Parathyroid adenoma (tissue), 2 donors: ENCODE measurements around the gene PEMT.

Source experiments
- H2AFZ ChIP-seq: fragments of 300-600 bp; sonication (generic); one replicate; pipeline ENCODE4 v1.7.0; 2017; ENCODE audit warnings: antibody characterized with exemption, mild to moderate bottlenecking
- H3K27ac ChIP-seq: fragments of 300-600 bp; sonication (generic); one replicate; pipeline ENCODE4 v1.7.0; 2017
- H3K27me3 ChIP-seq: fragments of 300-600 bp; sonication (generic); one replicate; pipeline ENCODE4 v1.7.0; 2017; ENCODE audit warnings: low read length; ENCODE audit not compliant: control insufficient read depth, insufficient read depth
- H3K36me3 ChIP-seq: fragments of 300-600 bp; sonication (generic); one replicate; pipeline ENCODE4 v1.7.0; 2017; ENCODE audit warnings: low read length; ENCODE audit not compliant: control insufficient read depth, insufficient read depth
- H3K4me1 ChIP-seq: fragments of 300-600 bp; sonication (generic); one replicate; pipeline ENCODE4 v1.7.0; 2017; ENCODE audit warnings: control low read depth
- H3K4me2 ChIP-seq: fragments of 300-600 bp; sonication (generic); one replicate; pipeline ENCODE4 v1.7.0; 2017; ENCODE audit warnings: low read length
- H3K4me3 ChIP-seq: fragments of 300-600 bp; sonication (generic); one replicate; pipeline ENCODE4 v1.7.0; 2017; ENCODE audit warnings: low read depth, low read length
- H3K79me2 ChIP-seq: fragments of 300-600 bp; sonication (generic); one replicate; pipeline ENCODE4 v1.7.0; 2017; ENCODE audit warnings: control low read depth
- H3K9ac ChIP-seq: fragments of 300-600 bp; sonication (generic); one replicate; pipeline ENCODE4 v1.7.0; 2017; ENCODE audit warnings: mild to moderate bottlenecking
- H3K9me3 ChIP-seq: fragments of 300-600 bp; sonication (generic); one replicate; pipeline ENCODE4 v1.7.0; 2017; ENCODE audit warnings: low read length; ENCODE audit not compliant: control insufficient read depth
- CTCF ChIP-seq: fragments of 300-600 bp; sonication (generic); IDR thresholded peaks from one replicate; pipeline ENCODE4 v1.7.0; 2017; ENCODE audit warnings: antibody characterized with exemption, mild to moderate bottlenecking
- donor health status: primary hyperparathyroidism.

Gene PEMT

GRCh38 chr17:17605083-17605728 is 13.7 kb upstream of the PEMT start:
- Histone ChIP-seq H3K79me2 (no peaks in the 10 kb centered on the region), H3K4me1 (no peaks in the 10 kb centered on the region), H3K4me2 (no peak overlapping the region), H3K4me3 (no peak overlapping the region), H3K9me3 (no peaks in the 10 kb centered on the region), H3K27ac (no peak overlapping the region), H3K36me3 (no peaks in the 10 kb centered on the region), H3K9ac (no peak overlapping the region), H2AFZ (no peak overlapping the region), H3K27me3 (no peaks in the 10 kb centered on the region)
- no peak for TF ChIP-seq CTCF

DNA sequence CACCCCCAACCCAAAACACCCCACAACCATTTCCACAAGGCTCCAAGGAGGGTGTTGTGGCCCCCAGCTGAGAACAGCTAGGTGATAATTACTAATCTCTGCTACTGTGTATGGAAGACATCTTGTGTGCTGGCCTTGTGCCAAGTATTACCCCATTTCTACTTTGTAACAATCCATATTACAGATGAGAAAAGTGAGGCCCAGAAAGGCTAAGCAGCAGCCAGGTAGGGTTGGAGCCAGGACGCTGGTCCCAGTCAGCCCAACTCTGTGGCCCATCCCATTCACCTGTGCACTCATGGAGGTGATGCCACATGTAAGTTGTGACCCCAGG is 12.4 kb upstream of the PEMT start:
- no peaks in the 10 kb centered on the region for H3K36me3 ChIP-seq
- no peak overlapping the region for H3K4me3 ChIP-seq
- H2AFZ ChIP-seq = no peak overlapping the region
- no peak for TF ChIP-seq CTCF
- no peak overlapping the region for H3K9ac ChIP-seq
- H3K9me3 ChIP-seq = no peaks in the 10 kb centered on the region
- no peaks in the 10 kb centered on the region for H3K4me1 ChIP-seq
- H3K27me3 ChIP-seq = no peaks in the 10 kb centered on the region
- no peak overlapping the region for H3K4me2 ChIP-seq
- H3K27ac ChIP-seq = no peak overlapping the region
- no peaks in the 10 kb centered on the region for H3K79me2 ChIP-seq

GRCh38 chr17:17603178-17603894 is 11.8 kb upstream of the PEMT start:
- H3K9me3 ChIP-seq = no peaks in the 10 kb centered on the region
- no peaks in the 10 kb centered on the region for H3K36me3 ChIP-seq
- H3K27ac ChIP-seq = no peak overlapping the region
- H3K9ac ChIP-seq = no peak overlapping the region
- no peaks in the 10 kb centered on the region for H3K4me1 ChIP-seq
- H3K4me3 ChIP-seq = no peak overlapping the region
- no peak overlapping the region for H3K4me2 ChIP-seq
- TF ChIP-seq CTCF = no peak
- H2AFZ ChIP-seq = no peak overlapping the region
- no peaks in the 10 kb centered on the region for H3K27me3 ChIP-seq
- no peaks in the 10 kb centered on the region for H3K79me2 ChIP-seq

DNA sequence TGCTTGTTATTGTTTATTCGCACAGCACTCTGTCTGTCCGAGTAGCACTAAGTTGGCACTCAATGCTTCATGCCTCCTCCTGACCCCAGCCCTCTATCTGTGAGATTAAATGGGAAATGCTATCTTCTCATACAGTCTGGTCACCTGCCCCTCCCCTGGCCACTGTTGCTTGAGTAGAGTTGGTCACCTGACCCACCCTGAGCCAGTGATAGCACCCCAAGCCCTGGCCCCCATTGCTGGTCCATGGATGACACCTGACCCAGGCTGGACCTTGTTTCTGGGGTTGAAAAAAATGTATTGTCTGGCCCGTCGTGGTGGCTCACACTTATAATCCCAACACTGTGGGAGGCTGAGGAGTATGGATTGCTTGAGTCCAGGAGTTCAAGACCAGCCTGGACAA is 8.5 kb upstream of the PEMT start:
- no peak overlapping the region for H3K4me3 ChIP-seq
- no peaks in the 10 kb centered on the region for H3K4me1 ChIP-seq
- no peaks in the 10 kb centered on the region for H3K9me3 ChIP-seq
- no peak overlapping the region for H2AFZ ChIP-seq
- no peaks in the 10 kb centered on the region for H3K27me3 ChIP-seq
- no peak overlapping the region for H3K9ac ChIP-seq
- no peak for TF ChIP-seq CTCF
- no peak overlapping the region for H3K4me2 ChIP-seq
- no peaks in the 10 kb centered on the region for H3K79me2 ChIP-seq
- H3K36me3 ChIP-seq = no peaks in the 10 kb centered on the region
- H3K27ac ChIP-seq = no peak overlapping the region

DNA sequence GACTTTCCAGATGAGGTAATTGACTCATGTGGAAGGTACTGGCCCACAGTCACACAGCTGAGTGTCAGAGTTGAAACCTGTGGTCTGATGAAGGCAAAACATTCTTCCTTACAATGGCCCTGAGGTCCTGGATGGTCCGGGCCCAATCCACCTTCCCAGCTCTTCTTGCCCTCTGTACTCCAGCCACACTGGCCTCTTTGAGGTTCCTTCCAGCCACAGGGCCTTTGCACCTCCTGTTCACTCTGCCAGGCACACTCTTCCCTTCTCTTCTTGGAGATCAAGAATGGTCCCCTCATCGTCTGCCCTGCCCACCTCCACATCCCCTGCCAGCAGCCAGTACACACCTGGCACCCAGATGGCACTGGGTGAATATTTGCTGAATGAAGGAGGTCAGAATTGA is 6.5 kb upstream of the PEMT start:
- no peaks in the 10 kb centered on the region for H3K36me3 ChIP-seq
- no peaks in the 10 kb centered on the region for H3K9me3 ChIP-seq
- H3K27ac ChIP-seq = no peak overlapping the region
- no peaks in the 10 kb centered on the region for H3K4me1 ChIP-seq
- H3K9ac ChIP-seq = no peak overlapping the region
- TF ChIP-seq CTCF = no peak
- no peak overlapping the region for H3K4me2 ChIP-seq
- H3K4me3 ChIP-seq = no peak overlapping the region
- H2AFZ ChIP-seq = no peak overlapping the region
- no peaks in the 10 kb centered on the region for H3K79me2 ChIP-seq
- H3K27me3 ChIP-seq = no peaks in the 10 kb centered on the region
